Measurements from ENCODE around the gene UGT1A1. TPM values are rescaled to one million over a fixed set of nuclear protein-coding genes. Genes with fewer than 3 reads are reported as not detected.
A peak's percentile ranks its signal among the peaks of the same experiment; 100 is the strongest.

Gene UGT1A1
- total and polyA plus RNA-seq, 10 donors = not detected

- intact Hi-C loops (cut with DNase I; ENCODE audit: low total_unique reads) = no loop called here
Observed at GRCh38 chr2:233815861-233816260, 55.8 kb downstream of the UGT1A1 start.

GRCh38 chr2:233816334-233816733, 56.3 kb downstream of the UGT1A1 start:
- Histone ChIP-seq H3K36me3 (no peaks in the 10 kb centered on the region), H3K27ac (no peak overlapping the region), H3K9me3 (peaks cover 0 to 4% (median 0%) of the 10 kb centered on the region in 8 donors), H3K4me3 (no peak overlapping the region), H3K27me3 (replicated peaks in 1 of 7) (peaks cover 0 to 20% (median 0%) of the 10 kb centered on the region in 7 donors), H3K4me1 (no peaks in the 10 kb centered on the region)
- intact Hi-C loops (cut with DNase I; ENCODE audit: low total_unique reads) = no loop called here
- peak; percentile 22 for DNase-seq
- TF ChIP-seq POLR2A (IDR thresholded peaks at IDR 0.05) = no peak
- TF ChIP-seq POLR2AphosphoS5 (IDR thresholded peaks at IDR 0.05) = no peak
- TF ChIP-seq CTCF (IDR thresholded peaks at IDR 0.05 in 8 of 11, conservative IDR thresholded peaks at IDR 0.05 in 3 of 11) = no peak
- 54 to 75% (median 68%) methylated on average over 2 of the region's 2 CpGs for WGBS, 5 donors

More at GRCh38 chr2:233815861-233816260, 55.8 kb downstream of the UGT1A1 start:
- H3K9me3 ChIP-seq = peaks cover 0 to 4% (median 0%) of the 10 kb centered on the region in 8 donors
- H3K4me3 ChIP-seq = no peak overlapping the region
- DNase-seq = no peak
- no peaks in the 10 kb centered on the region for H3K36me3 ChIP-seq
- H3K4me1 ChIP-seq = no peaks in the 10 kb centered on the region
- peaks cover 0 to 24% (median 0%) of the 10 kb centered on the region in 7 donors for H3K27me3 ChIP-seq (replicated peaks in 1 of 7)
- H3K27ac ChIP-seq = no peak overlapping the region
- no peak for TF ChIP-seq POLR2A (IDR thresholded peaks at IDR 0.05)
- 71 to 94% (median 79%) methylated on average over 6 of the region's 6 CpGs for WGBS, 5 donors

- TF ChIP-seq POLR2A (IDR thresholded peaks at IDR 0.05) (no peak), CTCF (IDR thresholded peaks at IDR 0.05 in 8 of 11, conservative IDR thresholded peaks at IDR 0.05 in 3 of 11) (no peak), POLR2AphosphoS5 (IDR thresholded peaks at IDR 0.05) (no peak)
- DNase-seq = peak; percentile 46
- peaks cover 0 to 4% (median 0%) of the 10 kb centered on the region in 8 donors for H3K9me3 ChIP-seq
- H3K27me3 ChIP-seq (replicated peaks in 1 of 7) = peaks cover 0 to 15% (median 0%) of the 10 kb centered on the region in 7 donors
- no peaks in the 10 kb centered on the region for H3K36me3 ChIP-seq
- H3K4me1 ChIP-seq = no peaks in the 10 kb centered on the region
- no peak overlapping the region for H3K27ac ChIP-seq
- intact Hi-C loops (cut with DNase I; ENCODE audit: low total_unique reads) = no loop called here
- WGBS, 5 donors = 75 to 81% (median 78%) methylated on average over 4 of the region's 4 CpGs
- H3K4me3 ChIP-seq = no peak overlapping the region
Observed at GRCh38 chr2:233816771-233817170, 56.7 kb downstream of the UGT1A1 start.

GRCh38 chr2:233817361-233817911, 57.4 kb downstream of the UGT1A1 start:
- whole genome bisulfite sequencing, 5 donors = 63 to 80% (median 74%) methylated on average over 3 of the region's 3 CpGs
- peak; percentile 49 for DNase-seq

More at GRCh38 chr2:233817361-233817911, 57.4 kb downstream of the UGT1A1 start:
- H3K27me3 ChIP-seq (replicated peaks in 1 of 7) = peaks cover 0 to 13% (median 0%) of the 10 kb centered on the region in 7 donors
- no peak for TF ChIP-seq CTCF (IDR thresholded peaks at IDR 0.05 in 8 of 11, conservative IDR thresholded peaks at IDR 0.05 in 3 of 11)
- TF ChIP-seq POLR2AphosphoS5 (IDR thresholded peaks at IDR 0.05) = no peak
- no peak for TF ChIP-seq POLR2A (IDR thresholded peaks at IDR 0.05)
- H3K4me1 ChIP-seq = no peaks in the 10 kb centered on the region
- H3K27ac ChIP-seq = no peak overlapping the region
- no peak overlapping the region for H3K4me3 ChIP-seq
- H3K36me3 ChIP-seq = no peaks in the 10 kb centered on the region
- intact Hi-C loops (cut with DNase I; ENCODE audit: low total_unique reads) = no loop called here
- peaks cover 0 to 4% (median 0%) of the 10 kb centered on the region in 8 donors for H3K9me3 ChIP-seq

Data from spleen (tissue), 11 donors.